DMS114 treated with DMSO at 0.1 percent for 48 hours (cell line): ENCODE results near the gene SPRR2F.
"Not testable (repeated sequence)": the region's sequence is repeated elsewhere in the genome, so short reads cannot be mapped to it uniquely, and the experiment has no call there.

Experiments used
- DNase-seq: peaks from one replicate; lab custom pipeline; 2025; ENCODE audit not compliant: unreplicated experiment; lab: John Stamatoyannopoulos, UW

Gene SPRR2F

GRCh38 chr1:153113416-153113815, at the start of gene SPRR2F:
Gene SPRR2F (minus strand): TSS chr1:153113516. CDS start chr1:153112733, 783 bp downstream.
- DNase-seq, result no peak

GRCh38 chr1:153155541-153155940, 42.2 kb upstream of the SPRR2F start:
- DNase-seq, result no peak

GRCh38 chr1:153152481-153152880, 39.2 kb upstream of the SPRR2F start:
- DNase-seq, result no peak

- DNase-seq, result no peak
These were observed 37.5 kb upstream of the SPRR2F start, which contains the start of gene SPRR2G for GRCh38 chr1:153150846-153151245. Gene SPRR2G (minus strand): TSS chr1:153150890. CDS start chr1:153150110, 780 bp downstream.

GRCh38 chr1:153141377-153141776, 28.1 kb upstream of the SPRR2F start:
- DNase-seq, result no peak

- no peak for DNase-seq
These were observed 27.2 kb upstream of the SPRR2F start for GRCh38 chr1:153140484-153140883.

GRCh38 chr1:153133743-153134142, 20.4 kb upstream of the SPRR2F start:
- DNase-seq, result no peak

- DNase-seq, result no peak
These were observed 20.0 kb upstream of the SPRR2F start for GRCh38 chr1:153133267-153133666.

GRCh38 chr1:153128688-153129087, 15.4 kb upstream of the SPRR2F start:
- not testable (repeated sequence) for DNase-seq

GRCh38 chr1:153127296-153127695, 14.0 kb upstream of the SPRR2F start:
- DNase-seq, result no peak

- no peak for DNase-seq
These were observed 12.2 kb upstream of the SPRR2F start for GRCh38 chr1:153125536-153125935.

- not testable (repeated sequence) for DNase-seq
These were observed 10.5 kb upstream of the SPRR2F start for GRCh38 chr1:153123793-153124192.

- DNase-seq, result no peak
These were observed 9.6 kb upstream of the SPRR2F start for GRCh38 chr1:153122831-153123421.

GRCh38 chr1:153120945-153121344, 7.6 kb upstream of the SPRR2F start:
- no peak for DNase-seq

- no peak for DNase-seq
These were observed 6.2 kb upstream of the SPRR2F start for GRCh38 chr1:153119491-153119971.

GRCh38 chr1:153115264-153115663, 1.9 kb upstream of the SPRR2F start:
- DNase-seq, result not testable (repeated sequence)

GRCh38 chr1:153112454-153112853, 862 bp downstream of the SPRR2F start:
- DNase-seq, result not testable (repeated sequence)

- no peak for DNase-seq
These were observed 13.1 kb downstream of the SPRR2F start for GRCh38 chr1:153100245-153100644.

GRCh38 chr1:153099461-153100045, 13.8 kb downstream of the SPRR2F start:
- no peak for DNase-seq

GRCh38 chr1:153095764-153096163, 17.6 kb downstream of the SPRR2F start:
- DNase-seq, result no peak

GRCh38 chr1:153094426-153094825, 18.9 kb downstream of the SPRR2F start, which contains the start of gene SPRR2E:
Gene SPRR2E (minus strand): TSS chr1:153094526. CDS start chr1:153093751, 775 bp downstream.
- DNase-seq, result no peak

GRCh38 chr1:153087652-153088051, 25.7 kb downstream of the SPRR2F start:
- no peak for DNase-seq

- no peak for DNase-seq
These were observed 31.6 kb downstream of the SPRR2F start for GRCh38 chr1:153081736-153082135.
